ENCODE measurements around the gene GPR156.

The GPR156 gene

GRCh38 chr3:120148187-120148949 lies 136.7 kb downstream of the GPR156 start:
- no peak for TF ChIP-seq CTCF (IDR thresholded peaks at IDR 0.05; ENCODE audit: borderline replicate concordance, insufficient read depth, low read depth, low read length)

GRCh38 chr3:120147072-120147871 lies 137.8 kb downstream of the GPR156 start:
- peak; percentile 46; the same call in 1 of the 2 replicates for TF ChIP-seq CTCF (IDR thresholded peaks at IDR 0.05; ENCODE audit: borderline replicate concordance, insufficient read depth, low read depth, low read length)
- no peak overlapping the region for H3K4me3 ChIP-seq (ENCODE audit: low read depth, low read length)

More at GRCh38 chr3:120148187-120148949, 136.7 kb downstream of the GPR156 start:
- no peak overlapping the region for H3K4me3 ChIP-seq (ENCODE audit: low read depth, low read length)

- no peak for TF ChIP-seq CTCF (IDR thresholded peaks at IDR 0.05; ENCODE audit: borderline replicate concordance, insufficient read depth, low read depth, low read length)
- no peak overlapping the region for H3K4me3 ChIP-seq (ENCODE audit: low read depth, low read length)
Observed at GRCh38 chr3:120145542-120146285, 139.3 kb downstream of the GPR156 start.

GRCh38 chr3:120144267-120144666 lies 140.8 kb downstream of the GPR156 start:
- no peak for TF ChIP-seq CTCF (IDR thresholded peaks at IDR 0.05; ENCODE audit: borderline replicate concordance, insufficient read depth, low read depth, low read length)
- H3K4me3 ChIP-seq (ENCODE audit: low read depth, low read length): no peak overlapping the region

- TF ChIP-seq CTCF (IDR thresholded peaks at IDR 0.05; ENCODE audit: borderline replicate concordance, insufficient read depth, low read depth, low read length): no peak
- H3K4me3 ChIP-seq (ENCODE audit: low read depth, low read length): no peak overlapping the region
Observed at GRCh38 chr3:120143676-120144075, 141.3 kb downstream of the GPR156 start.

- H3K4me3 ChIP-seq (ENCODE audit: low read depth, low read length): no peak overlapping the region
- no peak for TF ChIP-seq CTCF (IDR thresholded peaks at IDR 0.05; ENCODE audit: borderline replicate concordance, insufficient read depth, low read depth, low read length)
Observed at GRCh38 chr3:120142236-120142635, 142.8 kb downstream of the GPR156 start.
